ENCODE data around the gene SPDEF. TPM values are rescaled to one million over a fixed set of nuclear protein-coding genes. Genes with fewer than 3 reads are reported as not detected.

SPDEF gene
- total RNA-seq = not detected

- H3K36me3 Mint-ChIP-seq (ENCODE audit: low read depth) = no peaks in the 10 kb centered on the region
- no peak within 1 kb of the TSS for H3K27ac Mint-ChIP-seq
- no peak for ATAC-seq
- intact Hi-C loops (cut with micrococcal nuclease) = no loop called here
- peaks cover 4% of the 10 kb centered on the region for H3K4me1 Mint-ChIP-seq (ENCODE audit: low read depth)
- H3K4me3 Mint-ChIP-seq = no peak within 1 kb of the TSS
- no peaks in the 10 kb centered on the region for H3K27me3 Mint-ChIP-seq
- TF ChIP-seq, protein P1, sequence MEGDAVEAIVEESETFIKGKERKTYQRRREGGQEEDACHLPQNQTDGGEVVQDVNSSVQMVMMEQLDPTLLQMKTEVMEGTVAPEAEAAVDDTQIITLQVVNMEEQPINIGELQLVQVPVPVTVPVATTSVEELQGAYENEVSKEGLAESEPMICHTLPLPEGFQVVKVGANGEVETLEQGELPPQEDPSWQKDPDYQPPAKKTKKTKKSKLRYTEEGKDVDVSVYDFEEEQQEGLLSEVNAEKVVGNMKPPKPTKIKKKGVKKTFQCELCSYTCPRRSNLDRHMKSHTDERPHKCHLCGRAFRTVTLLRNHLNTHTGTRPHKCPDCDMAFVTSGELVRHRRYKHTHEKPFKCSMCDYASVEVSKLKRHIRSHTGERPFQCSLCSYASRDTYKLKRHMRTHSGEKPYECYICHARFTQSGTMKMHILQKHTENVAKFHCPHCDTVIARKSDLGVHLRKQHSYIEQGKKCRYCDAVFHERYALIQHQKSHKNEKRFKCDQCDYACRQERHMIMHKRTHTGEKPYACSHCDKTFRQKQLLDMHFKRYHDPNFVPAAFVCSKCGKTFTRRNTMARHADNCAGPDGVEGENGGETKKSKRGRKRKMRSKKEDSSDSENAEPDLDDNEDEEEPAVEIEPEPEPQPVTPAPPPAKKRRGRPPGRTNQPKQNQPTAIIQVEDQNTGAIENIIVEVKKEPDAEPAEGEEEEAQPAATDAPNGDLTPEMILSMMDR (IDR thresholded peaks at IDR 0.05) = no peak
- ChIA-PET CTCF (interaction anchor here (1.6 kb wide), 1 partner anchor 96 kb away, joined by 4 read pairs; no protein-coding TSS in a partner anchor), POLR2A (no interaction called here)
- H3K9me3 Mint-ChIP-seq = no peaks in the 10 kb centered on the region
- DNase-seq = no peak
Observed at GRCh38 chr6:34556031-34556471, at the start of gene SPDEF. Gene SPDEF, minus strand, starts transcription at chr6:34556329. Its CDS starts 11,874 bp downstream, at chr6:34544455.

DNA sequence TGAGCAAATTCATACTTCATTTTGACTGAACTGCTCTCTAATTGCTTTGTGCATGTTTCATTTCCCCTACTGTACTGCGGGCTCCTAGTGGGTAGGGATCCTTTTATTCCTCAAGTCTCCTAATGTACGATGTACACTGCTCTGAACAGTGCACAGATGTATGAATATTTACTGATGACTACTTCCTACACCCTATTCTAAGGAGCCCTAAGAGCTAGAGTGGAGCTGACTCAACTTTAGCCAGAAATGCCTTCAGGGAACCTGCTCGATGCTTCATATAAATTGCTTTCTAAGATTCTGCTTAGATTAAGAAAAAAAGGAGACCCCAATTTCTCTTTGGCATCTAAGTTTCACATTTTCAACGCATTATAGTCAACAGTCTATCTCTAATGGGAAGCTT is 47.6 kb upstream of the SPDEF start:
- ATAC-seq (no peak), DNase-seq (no peak)
- H3K4me1 Mint-ChIP-seq (ENCODE audit: low read depth) = peaks cover 25% of the 10 kb centered on the region
- no peaks in the 10 kb centered on the region for H3K27me3 Mint-ChIP-seq
- H3K27ac Mint-ChIP-seq = no peak overlapping the region
- CTCF ChIA-PET = interaction anchor here (3.0 kb wide), 1 partner anchor 143 kb away, joined by 10 read pairs; no protein-coding TSS in a partner anchor
- H3K36me3 Mint-ChIP-seq (ENCODE audit: low read depth) = peaks cover 6% of the 10 kb centered on the region
- H3K9me3 Mint-ChIP-seq = no peaks in the 10 kb centered on the region
- TF ChIP-seq, protein P1 (IDR thresholded peaks at IDR 0.05) = no peak
- POLR2A ChIA-PET = no interaction called here
- no peak overlapping the region for H3K4me3 Mint-ChIP-seq
- intact Hi-C loops (cut with micrococcal nuclease) = no loop called here

- no peak overlapping the region for H3K27ac Mint-ChIP-seq
- intact Hi-C loops (cut with micrococcal nuclease) = no loop called here
- no peaks in the 10 kb centered on the region for H3K27me3 Mint-ChIP-seq
- ChIA-PET CTCF (interaction anchor here (0.5 to 3.0 kb wide), 4 partner anchors 9 to 216 kb away, joined by 3 to 10 read pairs (median 3); no protein-coding TSS in a partner anchor), POLR2A (no interaction called here)
- no peak overlapping the region for H3K4me3 Mint-ChIP-seq
- peaks cover 6% of the 10 kb centered on the region for H3K36me3 Mint-ChIP-seq (ENCODE audit: low read depth)
- TF ChIP-seq, protein P1 (IDR thresholded peaks at IDR 0.05) = no peak
- DNase-seq (no peak), ATAC-seq (no peak)
- H3K9me3 Mint-ChIP-seq = no peaks in the 10 kb centered on the region
- peaks cover 31% of the 10 kb centered on the region for H3K4me1 Mint-ChIP-seq (ENCODE audit: low read depth)
Observed at GRCh38 chr6:34602318-34603111, 46.4 kb upstream of the SPDEF start.

DNA sequence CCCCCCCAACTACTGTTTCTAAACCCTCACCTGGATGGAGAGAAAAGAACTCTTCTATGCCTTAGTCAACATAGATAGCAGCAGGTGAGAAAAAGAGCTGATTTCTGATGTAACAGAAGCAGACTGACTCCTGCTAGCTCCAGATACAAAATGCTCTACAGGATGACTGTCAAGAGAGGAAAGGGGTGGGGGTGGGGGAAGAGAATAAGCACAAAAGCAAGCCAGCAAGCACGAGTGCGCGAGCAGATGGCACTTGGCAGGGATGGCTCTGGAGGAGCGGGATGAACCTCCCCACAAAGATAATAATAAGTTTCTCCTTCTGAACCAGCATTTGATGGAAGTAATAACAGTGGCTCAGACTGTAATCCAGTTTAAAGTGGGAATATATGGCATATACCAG is 45.6 kb upstream of the SPDEF start:
- Mint-ChIP-seq H3K4me3 (no peak overlapping the region), H3K27ac (no peak overlapping the region), H3K9me3 (no peaks in the 10 kb centered on the region), H3K4me1 (ENCODE audit: low read depth) (peaks cover 31% of the 10 kb centered on the region), H3K36me3 (ENCODE audit: low read depth) (peaks cover 5% of the 10 kb centered on the region), H3K27me3 (no peaks in the 10 kb centered on the region)
- DNase-seq = no peak
- no peak for ATAC-seq
- POLR2A ChIA-PET = no interaction called here
- intact Hi-C loops (cut with micrococcal nuclease) = no loop called here
- TF ChIP-seq, protein P1 (IDR thresholded peaks at IDR 0.05) = no peak
- CTCF ChIA-PET = interaction anchor here (0.5 to 5.5 kb wide), 4 partner anchors 8 to 215 kb away, joined by 3 to 44 read pairs (median 6); no protein-coding TSS in a partner anchor

DNA sequence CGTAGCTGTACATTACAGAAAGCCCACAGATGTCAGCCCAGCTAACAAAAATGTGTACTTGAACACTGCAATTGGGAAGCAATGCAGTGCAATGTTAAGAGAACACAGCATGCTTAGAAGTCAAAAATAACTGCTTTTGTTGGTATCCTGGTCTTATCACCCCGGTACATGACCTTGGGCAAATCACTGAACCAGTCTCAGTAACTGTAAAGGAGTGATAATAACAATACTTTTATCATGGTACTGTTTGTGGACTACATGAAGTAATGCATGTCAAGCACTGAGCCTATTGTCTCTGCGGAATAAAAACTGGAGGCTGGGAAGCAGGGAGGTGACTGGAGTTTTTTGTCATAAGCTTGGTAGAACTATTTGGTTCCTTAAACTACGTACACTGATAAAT is 44.7 kb upstream of the SPDEF start:
- Mint-ChIP-seq H3K9me3 (no peaks in the 10 kb centered on the region), H3K27ac (no peak overlapping the region), H3K4me3 (no peak overlapping the region), H3K27me3 (no peaks in the 10 kb centered on the region), H3K4me1 (ENCODE audit: low read depth) (peaks cover 34% of the 10 kb centered on the region), H3K36me3 (ENCODE audit: low read depth) (peaks cover 4% of the 10 kb centered on the region)
- DNase-seq (no peak), ATAC-seq (no peak)
- intact Hi-C loops (cut with micrococcal nuclease) = no loop called here
- ChIA-PET CTCF (interaction anchor here (5.5 kb wide), 1 partner anchor 9 kb away, joined by 44 read pairs; no protein-coding TSS in a partner anchor), POLR2A (interaction anchor here (1.2 kb wide), 1 partner anchor 67 kb away, joined by 3 read pairs; no protein-coding TSS in a partner anchor)
- TF ChIP-seq, protein P1 (IDR thresholded peaks at IDR 0.05) = no peak

Data from activated CD8-positive, alpha-beta T cell treated with anti-CD3 and anti-CD28 coated beads for 36 hours (primary cell).